Esophagus muscularis mucosa (tissue), 4 donors: Measurements from ENCODE around the gene COL4A3.

Experiments used
- CTCF ChIP-seq, 3 experiments: fragments of 200-600 bp in 2 of 3; fragments of 450-650 bp in 1 of 3; sonication (generic) in 2 of 3; IDR thresholded peaks; one replicate each; pipeline ENCODE4 v1.5.1; 2017 to 2019; ENCODE audit warnings: antibody characterized with exemption in 3 of 3, mild to moderate bottlenecking in 2 of 3, moderate library complexity in 1 of 3
- EP300 ChIP-seq: sonication (generic); formaldehyde crosslinking; IDR thresholded peaks from one replicate; pipeline ENCODE4 v1.6.1; 2017; ENCODE audit warnings: antibody characterized with exemption
- POLR2A ChIP-seq: fragments of 450-650 bp; IDR thresholded peaks from one replicate; pipeline ENCODE4 v1.6.1; 2017; ENCODE audit warnings: antibody characterized with exemption, moderate library complexity, mild to moderate bottlenecking, low read depth
- POLR2AphosphoS5 ChIP-seq, 2 donors: sonication (generic); formaldehyde crosslinking; IDR thresholded peaks; one replicate each; pipeline ENCODE4 v1.6.1; 2017; ENCODE audit warnings: antibody characterized with exemption in 2 of 2

- TF ChIP-seq CTCF (IDR thresholded peaks at IDR 0.05), result no peak
- no peak for TF ChIP-seq POLR2A
- TF ChIP-seq POLR2AphosphoS5 (IDR thresholded peaks at IDR 0.05), result no peak
- TF ChIP-seq EP300, result no peak
Measured at GRCh38 chr2:227188292-227188691, 23.9 kb downstream of the COL4A3 start.
